Endometrial microvascular endothelial cells (primary cell): ENCODE data around the gene CHKA. TPM values are rescaled to one million over a fixed set of nuclear protein-coding genes. Genes with fewer than 3 reads are reported as not detected.

ENCODE experiments used
- in situ Hi-C: cut with HindIII; loops from 2 replicates; pipeline ENCODE4 v1.10.0; 2017; ENCODE audit warnings: low sequenced_read_pairs, low pct_unique_long_range_greater_than_20kb; ENCODE audit errors: inconsistent ontology term
- total RNA-seq: library from RNA; depleted of rRNA; stranded (reverse); fragments of >200 nt; gene quantifications from one replicate; pipeline ENCODE4 v1.2.3, GENCODE V29; 2015; ENCODE audit errors: inconsistent ontology term

Gene CHKA
- total RNA-seq, 1 donor from 2014 or later, result 22.2 TPM

GRCh38 chr11:68024508-68024907 lies 96.7 kb downstream of the CHKA start:
- in situ Hi-C loops, result no loop called here

GRCh38 chr11:68022531-68022930 lies 98.7 kb downstream of the CHKA start:
- in situ Hi-C loops, result no loop called here

DNA sequence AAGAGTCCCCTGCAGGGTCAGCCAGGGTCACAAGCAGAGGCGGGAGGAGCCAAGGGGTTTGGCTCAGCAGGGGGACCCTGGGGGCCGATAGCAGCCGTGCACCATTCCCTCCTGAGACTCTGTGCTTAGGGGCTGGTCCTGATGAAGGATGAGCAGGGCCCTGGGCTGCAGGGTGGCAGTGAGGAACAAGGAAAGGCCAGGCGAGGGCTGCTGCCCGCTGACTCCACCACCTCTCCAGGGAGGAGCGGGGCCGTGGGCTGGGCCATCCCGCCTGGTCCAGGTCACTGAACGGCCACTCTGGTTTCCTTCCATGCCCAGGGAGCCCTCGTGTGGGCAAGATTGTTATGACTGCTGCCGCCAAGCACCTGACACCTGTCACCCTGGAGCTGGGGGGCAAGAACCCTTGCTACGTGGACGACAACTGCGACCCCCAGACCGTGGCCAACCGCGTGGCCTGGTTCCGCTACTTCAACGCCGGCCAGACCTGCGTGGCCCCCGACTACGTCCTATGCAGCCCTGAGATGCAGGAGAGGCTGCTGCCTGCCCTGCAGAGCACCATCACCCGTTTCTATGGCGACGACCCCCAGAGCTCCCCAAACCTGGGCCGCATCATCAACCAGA lies 99.9 kb downstream of the CHKA start:
- in situ Hi-C loops, result no loop called here

DNA sequence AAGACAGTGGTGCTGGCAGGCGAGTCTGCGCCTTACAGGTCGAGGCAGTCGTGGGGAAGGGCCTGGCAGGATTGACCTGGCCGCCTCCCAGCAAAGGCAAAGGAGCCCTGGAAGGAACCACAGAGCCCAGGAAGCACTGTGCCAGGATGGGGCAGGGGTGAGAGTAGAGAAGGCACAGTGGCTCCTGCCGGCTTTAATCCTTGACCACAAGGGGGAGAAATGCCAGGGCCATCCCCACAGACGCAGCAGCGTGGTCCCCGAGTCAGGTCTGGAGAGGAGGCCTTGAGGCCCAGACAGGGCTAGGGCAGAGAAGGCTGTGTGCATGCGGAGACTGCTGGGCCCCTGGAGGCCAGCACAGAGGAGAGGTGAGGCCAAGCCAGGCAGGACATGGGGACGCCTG lies 100.6 kb downstream of the CHKA start:
- in situ Hi-C loops, result no loop called here

GRCh38 chr11:68019486-68019885 lies 101.7 kb downstream of the CHKA start:
- in situ Hi-C loops, result no loop called here

- in situ Hi-C loops, result no loop called here
Measured at GRCh38 chr11:68018730-68019190, 102.4 kb downstream of the CHKA start.

DNA sequence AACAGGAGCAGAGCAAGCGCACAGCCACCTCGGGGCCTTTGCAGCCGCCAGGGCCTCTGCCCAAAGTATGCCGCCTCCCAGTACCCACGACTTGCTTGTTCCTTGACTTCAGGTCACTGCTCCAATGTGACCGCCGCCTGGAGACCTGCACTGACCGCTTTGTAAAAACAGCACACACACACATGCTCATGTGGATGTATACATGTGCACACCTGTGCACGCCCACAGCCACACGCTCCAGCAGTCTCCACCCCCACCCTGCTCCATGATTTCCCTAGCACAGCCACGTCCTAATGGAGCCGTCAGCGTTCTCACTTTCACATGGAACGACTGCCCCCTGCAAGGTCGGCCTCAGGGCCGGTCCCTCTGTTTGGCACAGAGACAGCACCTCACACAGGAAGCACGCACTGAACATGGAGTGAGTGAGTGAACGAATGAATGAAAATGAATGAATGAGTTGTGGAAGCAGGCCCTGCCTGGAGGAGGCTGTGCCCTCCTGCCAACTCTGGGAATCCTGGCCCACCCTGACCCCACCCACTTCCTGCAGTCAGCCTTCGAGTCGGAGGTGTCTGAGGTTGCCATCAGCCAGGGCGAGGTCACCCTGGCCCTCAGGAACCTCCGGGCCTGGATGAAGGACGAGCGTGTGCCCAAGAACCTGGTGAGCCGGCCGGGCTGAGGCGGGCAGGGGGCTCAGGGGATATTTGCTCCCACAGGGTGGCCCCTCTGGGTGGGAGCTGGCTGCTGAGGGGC lies 103.0 kb downstream of the CHKA start:
- in situ Hi-C loops, result no loop called here

DNA sequence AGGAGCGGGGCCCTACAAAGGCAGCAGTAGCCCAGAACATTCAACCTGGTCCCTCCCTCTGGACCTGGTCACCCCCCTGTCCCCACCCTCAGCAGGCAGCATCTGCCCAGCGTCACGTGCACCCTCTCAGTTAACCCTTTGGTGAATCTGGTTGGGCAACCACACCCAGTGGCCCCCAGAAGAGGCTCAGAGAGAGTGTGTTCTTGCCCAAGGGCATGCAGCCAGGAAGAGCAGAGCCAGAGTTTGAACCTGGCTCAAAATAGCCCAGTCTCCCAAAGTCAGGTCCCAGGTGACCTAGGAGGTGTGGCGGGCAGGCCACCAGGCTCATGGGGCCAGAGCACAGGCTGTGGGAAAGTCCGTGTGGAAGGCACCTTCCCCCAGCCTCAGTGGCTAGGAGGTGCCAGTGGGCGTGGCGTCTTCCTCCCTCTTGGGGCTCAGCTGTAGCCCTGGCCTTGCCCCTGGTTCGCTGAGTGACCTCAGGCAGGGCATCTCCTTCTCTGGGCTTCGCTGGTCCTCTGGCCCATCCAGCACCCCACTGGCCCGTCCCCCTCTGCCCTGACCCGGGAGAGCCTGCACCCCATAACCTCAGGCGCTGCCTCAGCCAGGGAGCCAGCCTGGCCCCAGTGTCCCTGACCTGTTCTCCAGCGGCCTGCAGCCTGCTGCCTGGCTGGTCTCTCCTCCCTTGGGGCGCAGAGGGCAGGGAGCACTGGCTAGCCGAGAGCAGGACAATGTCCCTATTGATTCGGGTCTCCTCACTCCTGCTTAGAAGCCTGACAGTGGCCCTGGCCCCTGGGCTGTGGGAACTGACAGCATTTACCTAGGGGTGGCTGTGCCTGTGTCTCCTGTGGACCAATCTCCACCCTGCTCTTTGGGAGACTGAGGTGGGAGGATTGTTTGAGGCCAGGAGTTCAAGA lies 104.0 kb downstream of the CHKA start:
- in situ Hi-C loops, result no loop called here

DNA sequence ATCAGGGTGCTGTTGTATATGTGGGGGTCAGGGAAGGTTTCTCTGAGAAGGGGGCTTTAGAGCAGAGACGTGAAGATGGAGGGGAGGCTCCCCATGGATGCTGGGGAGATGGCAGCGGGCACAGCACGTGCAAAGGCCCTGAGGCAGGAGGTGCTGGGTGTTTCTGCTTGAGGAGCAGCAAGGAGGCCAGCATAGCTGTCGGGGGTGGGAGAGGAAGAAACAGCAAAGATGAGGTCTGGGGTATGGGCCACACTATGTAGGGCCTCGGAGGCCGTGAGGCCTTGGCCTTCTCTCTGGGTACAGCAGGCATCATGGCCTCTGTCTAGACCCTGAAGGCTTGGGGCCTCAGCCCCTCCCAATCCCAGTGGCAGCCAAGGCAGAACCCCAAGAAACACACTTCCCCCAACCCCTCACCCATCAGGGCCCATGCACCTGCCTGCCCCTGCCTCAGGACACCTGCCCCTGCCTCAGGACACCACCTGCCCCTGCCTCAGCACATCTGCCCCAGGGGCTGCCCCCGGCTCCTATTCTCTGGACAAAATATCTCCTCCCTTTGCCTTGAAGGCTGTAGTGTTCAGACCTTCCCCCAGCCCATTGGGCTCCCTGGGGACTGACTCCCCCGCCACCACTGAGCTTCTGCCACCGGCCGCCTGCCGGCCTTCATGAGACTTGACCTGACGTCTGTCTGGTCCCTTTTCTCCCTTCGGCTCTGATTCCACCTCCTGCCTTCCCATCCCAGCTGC lies 104.9 kb downstream of the CHKA start:
- in situ Hi-C loops, result no loop called here

GRCh38 chr11:68015467-68015866 lies 105.7 kb downstream of the CHKA start:
- in situ Hi-C loops, result no loop called here

GRCh38 chr11:68014947-68015447 lies 106.2 kb downstream of the CHKA start:
- in situ Hi-C loops, result no loop called here

- in situ Hi-C loops, result no loop called here
Measured at GRCh38 chr11:68014157-68014946, 106.8 kb downstream of the CHKA start.

DNA sequence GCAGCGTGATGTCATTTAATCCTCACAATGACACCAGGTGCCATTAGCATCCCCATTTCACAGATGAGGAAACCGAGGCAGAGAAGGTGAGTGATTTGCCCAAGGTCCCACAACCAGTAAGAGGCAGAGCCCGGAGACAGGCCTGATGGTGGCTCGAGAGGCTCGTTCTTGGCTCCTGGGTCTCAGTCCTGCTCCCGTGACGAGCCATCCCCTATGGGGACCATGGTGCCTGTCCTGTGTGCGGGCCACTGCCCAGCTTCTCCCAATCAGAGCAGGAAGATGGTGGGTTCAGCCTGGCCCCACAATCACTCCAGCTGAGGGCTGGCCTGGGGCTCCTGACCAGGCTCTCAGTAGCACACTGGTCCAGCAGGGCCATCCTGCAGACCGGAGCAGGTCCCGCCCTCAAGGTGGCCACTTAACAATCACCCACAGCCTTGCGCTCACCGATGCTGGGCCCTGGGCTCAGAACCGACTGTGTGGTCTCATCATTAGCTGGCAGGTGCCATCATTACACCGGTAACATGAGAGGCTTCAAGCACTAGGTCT lies 107.5 kb downstream of the CHKA start:
- in situ Hi-C loops, result no loop called here

DNA sequence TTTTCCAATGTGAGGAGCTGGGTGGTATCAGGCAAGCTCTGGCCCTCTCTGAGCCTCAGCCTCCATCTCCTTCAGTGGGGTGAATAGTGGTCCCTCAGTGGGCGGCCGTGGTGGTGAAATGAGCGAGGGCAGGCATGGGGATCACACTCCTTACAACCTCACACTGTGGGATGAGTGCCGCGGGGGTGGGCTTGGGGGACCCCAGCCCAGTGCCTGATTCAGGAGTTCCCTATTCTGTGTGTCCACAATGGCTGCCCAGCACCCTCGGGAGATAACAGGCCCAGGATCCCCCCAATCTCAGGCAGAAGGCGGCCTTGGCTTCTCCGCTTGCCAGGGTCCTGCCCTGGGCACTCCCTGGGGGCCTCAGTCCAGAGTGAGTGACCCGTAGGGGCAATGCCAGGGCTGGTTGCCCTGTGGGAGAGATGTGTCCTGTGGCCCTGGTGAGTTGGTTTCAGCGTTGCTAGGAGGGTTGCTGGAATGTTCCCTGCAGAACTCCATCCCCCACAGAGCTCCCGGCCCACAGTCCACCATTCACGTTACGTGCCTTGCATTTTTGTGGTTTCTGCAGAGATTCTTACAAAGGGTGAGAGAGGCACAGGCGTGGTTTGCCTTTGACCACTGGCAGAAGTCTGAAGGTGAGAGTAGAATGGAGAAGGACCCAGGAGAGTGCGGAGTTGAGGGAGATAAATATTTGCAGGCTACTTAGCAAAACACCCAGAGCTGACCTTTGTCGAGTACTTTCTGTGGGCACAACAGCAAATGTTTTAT lies 108.2 kb downstream of the CHKA start:
- in situ Hi-C loops, result no loop called here

DNA sequence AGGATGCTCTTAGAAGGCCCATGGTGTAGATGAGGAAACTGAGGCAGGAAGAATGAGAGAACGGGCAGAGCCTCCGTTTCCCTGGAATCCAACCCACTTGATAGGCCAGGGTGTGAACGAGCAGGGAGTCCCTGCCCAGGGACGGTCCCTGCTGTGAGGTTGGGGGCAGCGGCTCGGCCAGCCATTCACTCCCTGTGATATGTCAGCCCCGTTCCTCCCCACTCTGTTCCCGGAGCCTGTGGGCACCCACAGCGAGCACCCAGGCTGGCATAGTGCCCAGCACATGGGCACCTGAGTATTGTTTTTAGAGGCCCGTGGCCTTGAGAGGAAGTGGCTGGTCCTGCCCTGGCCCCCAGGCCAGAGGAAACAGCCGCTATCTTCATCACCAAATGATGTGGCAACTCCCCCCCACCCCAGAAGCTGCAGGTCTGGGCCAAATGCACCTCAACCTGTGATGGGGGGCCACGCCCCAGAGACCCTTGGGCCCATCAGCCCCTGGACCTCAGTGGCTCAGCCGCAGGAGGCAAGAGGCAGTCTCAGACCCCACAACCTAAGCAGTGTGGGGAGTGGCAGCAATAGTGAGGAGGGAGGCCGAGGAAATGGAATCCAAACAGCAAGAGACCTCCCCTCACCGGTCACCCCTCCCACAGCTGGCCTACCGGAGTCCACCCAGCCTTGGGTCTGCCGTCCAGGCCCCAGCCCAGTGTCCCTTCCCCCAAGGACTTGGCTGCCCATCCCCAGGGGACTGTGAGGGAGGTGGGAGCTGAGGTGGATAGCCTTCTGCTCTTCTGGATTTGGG lies 108.9 kb downstream of the CHKA start:
- in situ Hi-C loops, result no loop called here
